Activated CD4-positive, alpha-beta T cell treated with anti-CD3 and anti-CD28 coated beads, Interleukin-2, Interleukin-4, amounts not matched to agents 100 ng/mL and 50 ng/mL, durations not matched to agents 16 hours and 8 hours (primary cell): Measurements from ENCODE around the gene BRD3OS.
A peak's percentile ranks its signal among the peaks of the same experiment; 100 is the strongest.

Experiments
- DNase-seq: peaks from one replicate; pipeline ENCODE4 v3.0.0-alpha.2; 2020; ENCODE audit warnings: low spot score

Gene BRD3OS

DNA sequence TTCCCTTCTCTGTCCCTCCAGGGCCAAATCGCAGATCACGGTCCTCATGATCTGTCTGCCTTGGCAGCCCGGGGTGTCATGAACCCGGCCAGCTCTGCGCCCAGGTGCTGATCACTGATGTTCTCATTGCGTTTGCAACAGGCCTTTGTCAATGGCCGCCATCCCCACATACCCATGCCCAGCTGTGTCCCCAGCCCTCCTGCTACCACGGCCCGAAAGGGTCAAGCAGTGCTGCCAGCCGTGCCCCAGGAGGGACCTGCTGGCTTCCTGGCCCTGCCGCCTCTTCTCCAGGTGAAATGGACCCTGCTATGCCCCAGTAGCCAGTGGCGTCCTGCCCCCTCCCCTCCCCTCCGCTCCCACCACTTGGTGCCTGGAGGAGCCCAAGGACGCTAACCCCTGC, 20.4 kb upstream of the BRD3OS start:
- no peak for DNase-seq

DNA sequence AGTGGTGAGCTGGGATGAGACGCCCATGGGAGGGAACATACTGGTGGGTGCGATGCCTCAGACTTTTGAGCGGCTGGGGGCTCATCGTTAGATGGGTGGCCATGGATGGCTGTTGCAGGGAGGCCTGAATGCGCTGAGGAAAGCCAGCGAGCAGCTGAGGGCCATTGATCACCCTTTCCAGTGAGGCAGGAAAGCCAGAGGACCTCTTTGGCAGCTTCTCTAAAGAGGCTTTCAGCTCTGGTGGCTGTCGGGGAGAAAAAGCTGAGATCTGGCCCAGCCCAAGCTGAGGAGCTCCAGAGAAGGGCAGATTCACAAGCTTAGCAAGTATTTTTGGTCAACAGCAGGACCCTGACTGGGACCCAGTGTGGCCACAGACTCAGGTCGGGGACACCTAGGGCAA, 19.9 kb upstream of the BRD3OS start:
- DNase-seq = no peak

DNA sequence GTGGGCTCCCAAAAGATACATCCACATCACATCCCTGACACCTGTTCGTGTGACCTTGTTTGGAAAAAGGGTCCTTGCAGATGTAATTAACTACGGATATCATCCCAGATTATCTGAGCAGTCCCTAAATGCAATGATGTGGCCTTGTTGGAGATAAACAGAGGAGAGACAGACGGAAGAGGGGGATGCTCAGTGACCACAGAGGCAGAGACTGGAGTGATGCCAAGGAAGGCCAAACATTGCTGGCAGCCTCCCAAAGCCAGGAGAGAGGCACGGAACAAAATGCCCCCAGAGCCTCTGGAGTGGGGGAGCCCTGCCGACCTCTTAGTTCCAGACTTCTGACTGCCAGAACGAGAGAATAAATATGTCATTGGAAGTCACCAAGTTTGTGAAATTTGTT, 18.1 kb upstream of the BRD3OS start:
- no peak for DNase-seq

DNA sequence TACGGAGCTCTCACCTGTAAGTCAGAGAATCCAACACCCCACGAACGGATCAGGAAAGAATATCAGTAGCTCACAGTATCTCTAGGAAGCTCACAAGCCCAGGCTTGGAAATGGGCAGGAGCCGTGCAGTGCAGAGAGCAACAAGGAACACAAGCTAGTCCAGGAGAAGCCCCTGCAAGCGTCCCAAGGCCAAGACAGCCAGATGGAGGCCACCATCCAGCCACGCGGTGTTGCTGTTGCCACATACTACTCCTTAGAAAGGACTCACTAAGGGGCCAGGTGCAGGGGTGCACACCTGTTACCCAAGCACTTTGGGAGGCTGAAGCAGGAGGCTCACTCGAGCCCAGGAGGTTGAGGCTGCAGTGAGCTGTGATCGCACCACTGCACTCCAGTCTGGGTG, 17.7 kb upstream of the BRD3OS start:
- no peak for DNase-seq

DNA sequence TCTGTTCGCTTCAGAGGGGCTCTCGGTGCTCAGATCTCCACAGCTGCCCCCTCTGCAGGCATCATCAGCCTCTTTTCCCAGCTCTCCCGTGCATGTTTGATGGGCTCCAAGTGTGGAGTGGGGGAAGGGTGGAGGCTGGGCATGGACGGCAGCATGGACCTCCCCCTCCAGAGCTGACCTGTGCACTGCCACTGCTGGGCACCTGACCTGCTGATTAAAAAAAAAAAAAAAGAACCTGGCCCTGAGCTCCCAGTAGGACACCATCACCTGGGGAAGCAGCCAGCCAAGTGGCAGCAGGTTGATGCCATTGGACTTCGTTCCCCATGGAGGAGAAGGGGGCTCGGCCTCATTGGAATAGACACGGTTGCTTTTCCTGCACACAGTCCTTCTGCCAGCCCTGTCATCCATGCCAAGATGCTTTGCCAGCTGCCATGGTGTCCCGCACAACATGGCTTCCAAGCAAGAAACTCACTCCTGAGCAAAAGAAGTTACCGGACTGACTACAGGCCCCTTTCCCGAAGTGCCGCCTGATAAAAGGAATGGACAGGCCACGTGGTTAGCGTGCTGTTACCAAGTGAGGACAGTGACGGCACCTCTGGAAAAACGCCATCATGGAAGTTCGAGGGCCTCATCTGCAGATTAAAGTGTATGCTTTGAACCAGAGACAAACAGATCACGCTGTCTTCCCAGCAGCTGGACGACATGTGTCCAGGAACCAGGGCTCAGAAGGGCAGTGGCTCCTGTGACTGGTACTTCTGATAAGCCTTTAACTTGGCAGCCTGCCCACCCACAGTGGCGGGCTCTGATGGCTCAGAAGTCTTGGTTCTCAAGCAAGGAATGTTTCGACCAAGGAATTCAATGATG, 14.7 kb upstream of the BRD3OS start:
- no peak for DNase-seq

DNA sequence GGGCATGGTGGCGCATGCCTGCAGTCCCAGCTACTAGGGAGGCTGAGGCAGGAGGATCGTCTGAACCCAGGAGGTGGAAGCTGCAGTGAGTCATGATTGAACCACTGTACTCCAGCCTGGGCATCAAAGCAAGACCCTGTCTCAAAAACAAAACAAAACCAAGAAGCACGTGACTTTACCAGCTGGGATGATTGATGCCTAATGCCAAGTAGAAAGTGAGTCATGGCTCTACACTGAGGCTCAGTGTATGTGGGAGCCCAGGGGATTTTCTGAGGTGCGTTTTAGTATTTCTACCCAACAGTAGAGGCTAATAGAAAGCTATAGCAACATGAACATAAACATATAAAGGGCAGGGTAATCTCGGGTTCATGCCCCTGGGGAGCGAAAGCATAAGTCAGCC, 13.9 kb upstream of the BRD3OS start:
- no peak for DNase-seq

DNA sequence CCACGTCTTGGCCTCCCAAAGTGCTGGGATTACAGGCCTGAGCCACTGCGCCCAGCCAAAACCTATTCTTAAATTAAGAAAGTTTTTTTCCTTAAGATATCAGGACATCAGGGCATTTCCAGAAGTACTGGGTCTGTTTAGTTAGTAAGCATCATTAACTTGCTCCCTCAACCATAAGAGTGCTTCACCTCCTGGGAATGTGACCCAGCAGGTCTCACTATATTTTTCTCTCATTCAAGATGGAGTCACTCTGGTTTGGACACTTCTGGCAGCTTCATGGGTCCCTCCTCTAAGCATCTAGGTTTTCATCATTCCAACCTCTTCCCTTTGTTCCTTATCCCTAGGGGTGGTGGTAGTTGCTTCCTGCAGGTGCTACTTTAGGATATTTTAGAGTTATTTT, 10.3 kb upstream of the BRD3OS start:
- no peak for DNase-seq

DNA sequence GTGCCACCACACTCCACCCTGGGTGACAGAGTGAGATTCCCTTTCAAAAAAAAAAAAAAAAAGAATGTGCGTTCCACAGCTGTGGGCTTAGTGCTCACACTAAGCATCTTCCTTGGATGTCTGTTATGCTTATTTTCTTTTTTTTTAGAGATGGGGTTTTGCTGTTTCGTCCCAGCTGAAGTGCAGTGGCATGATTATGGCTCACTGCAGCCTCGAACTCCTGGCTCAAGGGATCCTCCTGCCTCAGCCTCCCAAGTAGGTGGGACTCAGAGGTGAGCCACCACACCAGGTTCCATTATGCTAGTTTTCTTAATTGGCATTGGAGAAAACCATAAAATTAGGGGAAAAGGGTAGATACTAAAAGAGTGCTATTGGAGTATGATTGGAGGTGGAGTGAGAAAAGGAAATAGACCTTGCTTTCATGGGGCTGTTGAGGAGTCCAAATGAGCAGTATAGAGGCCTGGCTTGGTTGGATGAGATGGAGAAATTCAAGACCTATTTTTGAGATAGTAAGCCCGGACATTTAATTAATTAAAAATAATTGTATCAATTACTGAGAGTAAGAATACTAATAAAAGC, 978 bp upstream of the BRD3OS start:
- DNase-seq = no peak

DNA sequence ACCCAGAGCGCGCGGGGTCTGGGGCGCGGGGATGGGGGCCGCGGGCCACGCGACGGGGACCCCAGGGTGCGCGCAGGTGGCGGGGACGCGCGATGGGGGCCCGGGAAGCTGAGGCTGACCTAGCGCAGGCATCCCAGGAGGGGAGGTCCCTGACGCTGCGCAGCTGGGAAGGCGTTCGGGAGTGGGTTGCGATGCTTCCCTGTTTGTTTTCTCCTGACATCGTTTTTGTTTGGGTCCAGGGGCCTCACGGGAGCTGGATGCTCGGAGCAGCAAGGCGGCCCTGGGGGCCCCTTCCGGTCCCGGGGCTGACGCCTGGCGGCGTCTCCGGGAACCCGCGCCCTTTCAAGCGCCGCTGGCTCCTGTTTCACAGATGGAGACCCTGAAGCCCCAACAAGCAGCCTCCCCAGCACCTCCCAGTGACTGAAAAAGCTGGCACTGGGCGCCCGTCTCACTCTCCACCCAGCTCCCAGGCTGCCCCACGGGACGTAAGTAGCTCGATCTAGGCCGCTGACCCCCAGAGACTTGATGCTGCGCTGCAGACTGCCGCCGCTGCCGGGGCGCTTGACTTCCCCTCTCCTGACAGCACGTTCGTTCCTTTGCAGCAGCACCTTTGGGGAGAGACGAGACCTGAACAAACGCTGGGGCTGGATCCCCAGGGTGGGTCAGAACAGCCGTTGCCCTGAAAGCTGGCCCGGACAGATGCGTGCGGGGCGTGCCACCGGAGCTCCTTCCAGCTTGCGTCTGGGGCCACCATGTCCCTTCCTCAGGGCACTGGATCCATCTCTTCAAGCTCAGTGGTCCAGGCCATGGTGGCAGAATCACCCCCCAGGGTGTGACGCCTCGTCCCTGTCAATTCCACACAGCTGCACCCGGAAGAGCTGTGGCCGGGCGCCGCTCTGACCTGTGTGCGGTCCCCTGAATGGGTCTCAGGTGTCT, 593 bp downstream of the BRD3OS start:
- DNase-seq = peak; percentile 21

DNA sequence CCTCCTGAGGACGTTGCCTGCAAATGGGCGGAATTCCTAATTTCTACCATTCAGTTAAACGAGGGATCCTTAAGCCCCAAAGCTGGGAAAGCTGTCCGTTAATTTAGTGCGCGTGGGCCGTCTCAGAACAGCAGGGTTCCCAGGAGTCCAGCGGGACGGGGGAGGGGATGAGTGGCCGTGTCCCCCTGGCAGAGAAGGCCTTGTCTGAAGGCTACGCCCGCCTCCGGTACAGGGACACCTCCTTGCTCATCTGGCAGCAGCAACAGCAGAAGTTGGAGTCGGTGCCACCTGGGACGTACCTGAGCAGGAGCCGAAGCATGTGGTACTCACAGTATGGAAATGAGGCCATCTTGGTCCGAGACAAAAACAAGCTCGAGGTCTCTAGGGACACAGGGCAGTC, 1.3 kb downstream of the BRD3OS start:
- no peak for DNase-seq

DNA sequence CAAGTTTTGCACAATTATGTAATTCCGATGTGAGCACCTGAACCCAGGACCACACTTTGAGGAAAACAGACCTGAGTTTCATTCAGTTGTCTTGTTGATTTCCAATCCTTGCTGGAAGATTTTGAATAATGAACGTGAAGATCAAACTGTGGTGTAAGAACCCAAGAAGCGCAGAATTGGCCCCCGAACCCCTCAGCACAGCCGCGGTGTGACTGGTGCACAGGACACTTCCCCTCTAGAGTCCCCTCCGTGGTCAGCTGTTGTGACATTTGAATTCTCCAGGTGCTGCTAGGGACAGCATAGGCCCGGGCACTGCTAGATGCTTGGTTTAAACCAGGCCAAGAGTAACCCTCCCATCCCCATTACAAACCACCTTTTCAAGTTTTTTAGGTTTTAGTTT, 1.7 kb downstream of the BRD3OS start:
- DNase-seq = no peak

DNA sequence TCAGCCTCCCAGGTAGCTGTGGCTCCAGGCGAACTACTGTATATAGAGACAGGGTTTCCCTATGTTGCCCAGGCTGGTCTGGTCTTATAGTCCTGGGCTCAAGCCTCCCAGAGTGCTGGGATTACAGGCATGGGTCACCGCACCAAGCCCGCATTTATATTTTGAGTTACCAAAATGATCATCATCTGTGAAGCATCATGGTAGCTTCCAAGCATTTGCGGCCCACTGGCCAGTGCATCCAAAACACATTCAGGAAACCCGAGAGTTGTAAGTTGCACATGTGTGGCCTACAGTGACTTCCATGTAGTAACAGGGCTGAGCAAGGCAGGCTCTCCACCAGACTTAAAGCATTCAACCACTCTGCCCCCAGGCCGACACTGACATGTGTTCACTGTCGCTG, 2.3 kb downstream of the BRD3OS start:
- no peak for DNase-seq

DNA sequence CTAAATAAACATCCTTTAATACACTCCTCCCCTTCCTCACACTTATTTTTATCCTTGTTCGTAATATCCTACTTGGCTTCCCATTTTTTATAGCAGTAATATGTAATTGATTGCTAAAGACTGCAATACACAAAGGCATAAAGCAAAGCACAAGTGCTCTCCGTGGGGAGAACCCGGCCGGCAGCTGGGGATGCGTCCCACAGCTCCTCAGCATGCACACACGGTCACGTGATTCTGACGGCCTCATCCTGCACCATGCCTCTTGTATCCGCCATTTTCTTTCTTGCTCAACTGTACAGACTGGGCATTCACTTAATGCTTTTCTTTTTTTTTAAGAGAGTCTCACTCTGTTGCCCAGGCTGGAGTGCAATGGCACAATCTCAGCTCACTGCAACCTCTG, 2.8 kb downstream of the BRD3OS start:
- DNase-seq = no peak

DNA sequence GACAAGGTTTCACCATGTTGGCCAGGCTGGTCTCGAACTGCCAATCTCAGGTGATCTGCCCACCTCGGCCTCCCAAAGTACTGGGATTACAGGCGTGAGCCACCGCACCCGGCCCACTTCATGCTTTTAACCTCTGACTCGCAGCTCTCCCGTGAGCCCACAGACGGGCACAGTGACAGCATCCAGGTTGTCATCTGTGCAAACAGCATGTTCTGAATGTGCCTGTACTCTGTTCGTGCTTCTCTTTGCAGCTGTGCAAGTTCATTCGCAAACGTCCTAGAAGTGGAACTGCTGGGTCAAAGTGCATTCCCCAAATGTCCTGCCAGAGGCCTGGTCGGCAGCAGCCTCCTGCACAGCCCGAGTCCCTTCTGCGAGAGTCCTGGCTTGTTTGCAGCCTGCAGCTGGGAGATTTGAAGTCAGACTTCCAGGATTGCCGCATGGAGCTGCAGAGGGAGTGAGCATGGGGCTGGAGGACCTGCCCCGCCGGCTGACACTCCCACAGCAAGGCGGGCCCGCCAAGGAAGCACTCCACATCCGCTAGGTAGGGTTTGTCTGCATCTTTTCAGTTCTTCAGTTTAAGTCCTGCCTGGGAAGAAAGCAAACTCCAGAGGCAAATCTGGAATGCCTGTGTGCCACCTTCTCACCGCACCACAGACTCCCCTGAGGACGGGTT, 3.4 kb downstream of the BRD3OS start:
- DNase-seq = no peak

DNA sequence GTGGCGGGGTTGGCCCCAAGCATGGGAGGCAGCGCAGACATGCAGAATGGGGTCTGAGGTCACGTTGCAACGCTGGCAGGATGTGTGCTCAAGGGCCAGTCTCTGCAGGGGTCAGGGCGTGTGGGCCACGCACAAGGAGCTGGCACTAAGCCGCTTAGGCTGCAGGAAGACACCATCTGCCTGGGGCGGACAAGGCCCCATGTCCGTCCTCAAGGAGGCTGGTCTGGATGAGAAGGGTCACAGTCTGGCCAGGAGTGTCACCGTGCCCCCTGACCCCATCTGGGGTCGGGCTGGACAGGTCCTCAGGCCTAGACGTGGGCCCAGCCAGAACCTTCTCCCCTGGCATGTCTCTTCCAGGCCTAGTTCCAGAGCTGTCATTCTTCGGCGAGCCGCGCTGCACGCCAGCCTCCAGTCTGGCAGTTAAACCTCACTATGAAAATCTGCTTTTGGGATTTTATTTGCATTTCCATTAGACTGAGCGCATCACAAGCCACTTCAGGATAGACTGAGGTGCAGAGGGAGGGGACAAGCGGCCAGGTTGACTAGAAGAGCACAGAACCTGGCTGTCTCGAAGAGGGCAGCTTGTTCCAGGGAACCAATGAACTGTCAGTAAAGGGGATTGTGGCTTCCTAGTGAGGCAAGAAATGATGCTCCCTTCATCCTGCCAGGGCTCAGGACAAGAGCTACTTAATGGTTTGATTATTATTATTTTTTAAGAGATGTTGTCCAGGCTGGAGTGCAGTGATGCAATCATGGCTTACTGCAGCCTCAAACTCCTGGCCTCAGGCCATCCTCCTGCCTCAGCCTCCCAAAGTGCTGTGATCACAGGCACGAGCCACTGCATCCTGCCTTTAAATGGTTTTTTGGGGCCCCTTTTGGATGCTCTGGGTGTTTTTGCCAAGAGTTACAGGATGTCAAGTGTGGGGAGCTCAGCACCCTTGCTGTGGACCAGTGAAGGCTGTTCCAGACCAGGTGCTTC, 4.3 kb downstream of the BRD3OS start:
- DNase-seq = no peak

DNA sequence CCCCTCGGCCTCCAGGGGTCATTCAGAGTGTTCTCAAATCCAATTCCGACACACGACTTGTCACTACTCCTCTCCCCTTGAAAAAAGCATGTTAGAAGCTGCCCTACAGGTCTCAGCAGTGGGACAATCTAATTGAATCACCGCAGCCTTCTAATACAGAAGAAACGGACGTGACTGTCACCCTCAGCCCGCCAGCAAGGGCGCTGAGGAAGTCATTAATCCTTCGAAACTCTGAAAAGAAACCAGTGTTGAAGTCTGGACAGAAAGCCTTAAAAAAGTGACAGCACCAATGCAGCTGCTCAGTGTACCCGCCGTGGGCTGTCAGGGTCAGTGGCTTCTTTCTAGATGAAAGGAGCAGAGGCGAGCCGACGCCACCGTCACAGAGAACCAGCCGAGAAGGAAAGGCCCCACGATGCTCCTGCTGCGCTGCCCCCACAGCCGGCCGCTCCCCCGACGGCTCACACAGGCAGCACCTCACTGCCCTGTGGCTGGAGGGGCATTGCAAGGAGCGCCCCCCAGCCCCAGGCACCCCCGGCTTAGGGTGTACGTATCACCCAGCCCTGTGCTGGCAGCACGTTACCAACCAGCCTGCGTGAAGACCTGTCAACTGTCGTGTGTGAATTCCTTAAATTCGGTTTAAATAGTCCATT, 5.7 kb downstream of the BRD3OS start:
- no peak for DNase-seq

DNA sequence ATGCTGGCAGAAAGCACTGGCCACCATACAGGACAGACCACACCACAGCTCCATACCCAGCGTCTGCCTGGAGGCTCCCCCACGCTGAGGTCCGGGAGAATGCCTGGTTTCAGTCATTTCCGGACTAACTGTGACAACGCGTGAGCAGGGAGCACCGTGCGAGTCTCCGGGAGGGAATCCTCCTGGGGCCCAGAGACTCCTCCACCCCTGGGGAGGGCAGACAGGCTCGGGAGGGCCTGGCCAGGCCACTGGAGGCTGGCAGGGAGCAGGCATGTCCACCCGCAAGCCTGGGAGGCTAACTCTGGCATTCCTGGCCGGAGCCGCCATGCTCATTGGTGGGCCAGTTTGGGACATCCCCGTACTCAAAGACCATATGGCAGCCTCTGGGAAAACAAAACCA, 6.5 kb downstream of the BRD3OS start:
- DNase-seq = no peak

DNA sequence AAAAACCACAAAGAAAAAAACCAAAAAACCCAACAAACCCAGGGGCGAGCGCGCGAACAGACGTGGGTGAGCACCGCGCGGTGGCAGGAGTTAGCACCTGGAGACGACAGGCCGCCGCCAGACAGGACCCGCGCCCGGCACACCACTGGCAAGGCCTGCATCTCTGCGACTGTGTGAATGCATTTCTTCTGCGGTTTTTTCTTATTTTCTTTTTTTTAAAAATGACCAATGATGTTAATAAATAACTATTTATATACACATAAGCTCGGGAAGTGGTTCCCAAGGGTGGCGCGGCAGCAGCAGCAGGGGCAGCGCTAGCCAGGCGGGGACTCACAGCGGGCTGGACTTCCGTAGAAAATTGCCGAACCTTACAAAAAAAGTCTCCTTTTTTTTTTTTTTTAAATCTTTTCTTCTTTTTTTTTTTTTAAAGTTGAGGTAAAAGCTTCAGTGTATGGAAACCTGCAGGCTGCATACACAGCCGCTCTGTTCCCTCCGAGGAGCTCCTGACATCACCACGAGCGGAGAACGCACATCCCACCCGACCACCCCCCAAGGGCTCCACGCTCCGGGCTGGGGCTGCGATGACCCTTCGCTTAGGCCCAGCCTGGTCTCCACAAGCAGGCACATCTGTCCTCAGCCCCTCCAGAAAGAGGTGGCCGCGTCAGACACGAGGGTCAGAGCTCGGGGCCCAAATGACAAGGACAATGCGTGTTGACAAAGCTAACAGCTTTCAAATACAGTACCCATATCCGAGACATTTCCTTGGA, 7.4 kb downstream of the BRD3OS start:
- no peak for DNase-seq

DNA sequence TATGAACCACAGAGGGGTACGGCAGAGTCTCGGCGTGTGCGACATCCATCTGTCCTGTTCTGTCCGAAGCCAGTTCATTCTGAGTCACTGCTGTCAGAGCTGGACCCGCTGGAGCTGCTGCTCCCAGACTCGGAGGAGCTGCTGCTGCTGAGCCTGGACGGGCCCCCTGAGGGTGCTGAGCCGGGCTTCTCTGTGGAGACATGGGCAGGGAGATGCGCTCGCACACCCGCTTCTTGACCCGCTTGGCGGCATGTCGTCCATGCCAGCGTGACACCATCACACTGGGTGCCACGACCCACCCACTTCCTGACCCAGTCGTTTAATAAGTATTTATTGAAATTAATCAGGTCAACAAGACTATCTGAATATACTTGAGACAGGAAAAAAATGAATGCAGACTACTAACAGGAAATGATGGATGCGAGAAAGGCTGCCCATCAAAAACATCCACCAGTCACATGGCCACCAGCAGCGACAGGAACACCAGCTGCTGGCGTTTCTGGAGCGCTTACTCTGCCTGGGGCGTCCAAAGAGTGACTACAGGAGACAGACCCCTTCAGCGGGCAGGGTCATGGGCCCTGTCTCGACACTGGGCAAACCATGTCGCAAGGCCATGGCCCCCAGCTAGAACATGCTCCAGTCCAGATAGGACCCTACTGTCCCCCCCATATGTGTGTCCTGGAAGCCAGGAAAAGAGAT, 8.4 kb downstream of the BRD3OS start:
- no peak for DNase-seq
